GM21390 (cell line): ENCODE results near the gene CHST9.

Source experiments
- ATAC-seq: cut with Tn5 transposase; IDR thresholded peaks from one replicate; pipeline ENCODE4 v1.9.1; 2021; ENCODE audit not compliant: unreplicated experiment

The CHST9 gene

DNA sequence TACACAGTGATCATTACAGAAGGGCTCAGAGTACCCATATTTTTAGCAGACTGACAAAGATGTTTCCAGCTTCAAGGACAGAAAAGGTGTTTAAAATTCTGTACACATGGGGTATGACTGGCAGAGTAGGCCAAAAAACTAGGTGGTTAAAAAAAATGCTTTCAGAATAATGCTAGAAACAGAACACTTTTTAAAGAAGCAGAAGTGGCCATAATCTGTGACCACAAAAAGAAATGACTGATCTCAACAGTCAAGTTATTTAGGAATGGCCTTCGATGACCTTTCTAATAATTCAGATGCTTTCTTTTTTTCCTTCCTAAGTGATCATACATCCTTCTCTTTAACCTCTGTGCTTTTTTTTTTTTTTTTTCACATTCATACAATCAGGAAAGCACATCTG is 315.5 kb downstream of the CHST9 start:
- ATAC-seq = no peak

GRCh38 chr18:26868968-26869586 is 316.0 kb downstream of the CHST9 start:
- no peak for ATAC-seq

GRCh38 chr18:26867471-26867870 is 317.6 kb downstream of the CHST9 start:
- no peak for ATAC-seq

GRCh38 chr18:26865557-26865956 is 319.6 kb downstream of the CHST9 start, which contains the start of gene AQP4:
TSS of gene AQP4 (minus strand) at chr18:26865707. CDS start at chr18:26865689, 18 bp downstream.
- ATAC-seq = no peak

- no peak for ATAC-seq
Measured at GRCh38 chr18:26864658-26865057, 320.4 kb downstream of the CHST9 start.

DNA sequence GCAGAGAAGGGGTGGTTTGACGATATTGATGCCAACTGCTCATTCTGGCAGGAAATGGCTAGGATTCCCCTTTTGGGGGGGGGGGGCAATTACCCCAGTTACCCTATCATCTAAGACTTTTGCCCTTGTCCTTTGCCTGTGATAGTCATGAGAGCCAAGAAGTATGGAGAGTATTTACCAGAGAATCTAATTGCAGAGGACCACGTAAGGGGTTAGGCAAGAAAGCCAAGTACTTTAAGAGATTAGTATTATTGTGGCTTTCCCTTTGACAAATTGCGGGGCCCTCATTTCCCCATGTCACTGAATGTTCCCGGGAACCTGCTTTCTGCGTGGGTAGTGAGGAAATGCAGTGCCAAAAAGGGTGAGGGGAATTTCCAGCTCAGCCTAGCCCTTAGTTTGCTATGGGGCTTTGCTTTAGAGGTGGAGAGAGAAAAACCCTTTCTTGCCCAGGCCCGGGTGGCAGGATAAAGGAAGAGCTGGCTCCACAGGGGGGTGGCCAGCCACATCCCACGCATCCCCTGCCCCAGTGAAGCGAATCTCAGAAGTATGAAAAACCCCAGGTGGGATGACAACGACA is 321.1 kb downstream of the CHST9 start:
- ATAC-seq = no peak

GRCh38 chr18:26863122-26863879 is 321.8 kb downstream of the CHST9 start:
- no peak for ATAC-seq

DNA sequence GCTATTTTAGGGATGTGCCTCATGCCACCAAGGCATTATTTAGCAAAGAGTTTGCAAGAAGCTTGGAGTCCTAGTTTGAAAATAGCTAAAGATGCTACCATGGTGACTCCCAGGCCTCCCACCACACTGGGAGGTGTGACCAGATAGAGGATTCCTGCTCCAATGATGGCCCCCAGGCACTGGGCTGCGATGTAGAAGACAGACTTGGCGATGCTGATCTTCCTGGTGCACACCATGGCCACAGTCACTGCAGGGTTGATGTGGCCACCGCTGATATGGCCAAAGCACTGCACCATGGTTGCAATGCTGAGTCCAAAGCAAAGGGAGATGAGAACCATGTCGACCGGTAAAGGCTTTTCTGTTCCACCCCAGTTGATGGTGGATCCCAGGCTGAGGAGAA is 323.0 kb downstream of the CHST9 start:
- ATAC-seq = no peak
